Glomerular visceral epithelial cell (primary cell): ENCODE measurements around the gene PRICKLE3.
A peak's percentile ranks its signal among the peaks of the same experiment; 100 is the strongest.
"Not testable (repeated sequence)": the region's sequence is repeated elsewhere in the genome, so short reads cannot be mapped to it uniquely, and the experiment has no call there.

Source experiments
- DNase-seq: peaks from one replicate; pipeline ENCODE4 v3.0.0-alpha.2; 2016; ENCODE audit errors: extremely low spot score

The PRICKLE3 gene

DNA sequence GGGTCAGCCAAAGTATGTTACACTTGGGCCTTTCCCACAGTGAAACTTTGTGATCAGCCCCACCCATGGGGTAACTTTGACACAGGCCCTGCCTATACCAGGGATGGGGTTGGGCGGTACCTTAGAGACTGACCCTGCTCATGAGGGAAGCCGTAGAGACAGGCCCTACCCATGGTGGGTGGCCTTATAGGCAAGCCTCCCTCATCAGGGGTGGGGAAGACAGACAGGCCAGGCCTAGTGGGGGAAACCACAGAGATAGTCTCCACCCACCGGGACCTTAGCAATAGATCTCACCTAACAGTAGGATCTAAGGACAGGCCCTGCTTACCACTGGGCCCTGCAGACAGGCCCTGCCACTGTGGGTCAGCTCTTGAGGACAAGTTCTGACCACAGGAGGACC lies 7.6 kb downstream of the PRICKLE3 start:
- no peak for DNase-seq

DNA sequence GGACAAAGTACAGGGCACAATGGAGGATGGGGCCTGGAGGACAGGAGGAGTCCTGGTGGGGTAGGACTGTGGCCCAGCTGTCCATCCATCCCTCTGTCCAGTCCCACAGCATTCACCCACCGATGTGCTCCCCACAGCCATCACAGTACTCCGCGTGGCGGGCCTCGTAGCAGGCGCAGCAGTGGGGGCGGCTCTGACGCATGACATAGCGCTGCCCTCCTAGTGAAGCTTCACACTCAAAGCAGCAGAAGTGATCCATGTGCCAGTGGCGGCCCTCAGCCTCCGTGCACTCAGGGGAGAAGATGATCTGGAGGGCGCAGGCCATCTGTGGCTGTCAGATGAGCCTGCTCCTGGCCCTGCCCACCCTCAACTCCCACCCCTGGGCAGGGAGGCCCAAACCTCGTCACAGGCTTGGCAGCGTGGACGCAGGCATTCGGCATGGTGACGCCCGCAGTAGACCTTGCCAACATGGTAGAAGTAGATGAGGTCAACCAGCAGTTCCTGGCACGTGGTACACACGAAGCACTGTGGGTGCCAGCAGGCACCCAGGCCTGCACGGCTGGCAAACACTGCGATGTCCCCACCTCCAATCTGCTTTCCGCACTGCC lies 8.2 kb downstream of the PRICKLE3 start:
- no peak for DNase-seq

GRCh38 chrX:49177338-49177833 lies 8.8 kb downstream of the PRICKLE3 start:
- DNase-seq: peak; percentile 18

DNA sequence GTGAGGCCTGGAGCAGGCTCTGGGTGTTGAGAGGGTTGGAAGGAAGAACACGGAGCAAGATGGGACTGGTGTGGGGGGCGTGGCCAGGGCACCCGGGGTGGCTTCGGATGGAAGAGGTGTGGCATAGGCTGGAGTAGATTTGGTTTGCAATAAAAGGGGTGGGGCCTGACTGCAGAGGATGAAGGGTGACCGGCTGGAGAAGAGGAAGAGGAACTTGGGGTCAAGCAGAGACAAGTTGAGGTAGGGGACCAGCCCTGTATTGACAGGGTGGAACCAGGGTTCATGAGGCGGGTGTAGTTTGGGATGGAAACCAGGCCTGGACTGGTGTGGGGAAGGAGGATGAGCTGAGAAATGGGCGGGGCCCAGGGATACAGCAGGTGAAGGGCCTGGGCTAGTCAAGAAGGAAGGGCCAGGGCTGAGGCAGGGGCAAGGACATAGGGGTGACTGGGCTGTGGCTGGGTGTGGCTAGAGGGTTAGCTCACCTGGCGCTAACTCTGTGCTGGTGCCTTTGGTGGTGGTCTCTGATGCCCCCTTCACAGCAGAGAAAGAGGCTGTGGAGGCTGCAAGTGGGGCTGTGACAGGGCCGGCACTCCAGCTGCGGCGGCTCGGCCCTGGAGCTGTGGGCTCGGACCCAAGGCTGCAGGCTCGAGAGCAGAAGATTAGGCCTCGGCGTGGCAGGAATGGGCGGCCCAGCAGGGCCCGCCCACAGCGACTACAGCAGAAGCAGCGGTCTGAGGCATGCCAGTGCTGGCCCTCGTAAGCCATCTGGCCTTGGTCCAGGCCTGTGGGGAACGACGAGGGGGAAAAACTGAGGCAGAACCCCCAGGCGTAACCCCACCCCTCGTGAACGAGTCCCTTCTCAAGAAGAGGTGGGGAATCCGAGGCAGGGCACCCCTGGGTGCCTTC lies 9.5 kb downstream of the PRICKLE3 start:
- DNase-seq: no peak

GRCh38 chrX:49175435-49176274 lies 10.5 kb downstream of the PRICKLE3 start:
- no peak for DNase-seq

DNA sequence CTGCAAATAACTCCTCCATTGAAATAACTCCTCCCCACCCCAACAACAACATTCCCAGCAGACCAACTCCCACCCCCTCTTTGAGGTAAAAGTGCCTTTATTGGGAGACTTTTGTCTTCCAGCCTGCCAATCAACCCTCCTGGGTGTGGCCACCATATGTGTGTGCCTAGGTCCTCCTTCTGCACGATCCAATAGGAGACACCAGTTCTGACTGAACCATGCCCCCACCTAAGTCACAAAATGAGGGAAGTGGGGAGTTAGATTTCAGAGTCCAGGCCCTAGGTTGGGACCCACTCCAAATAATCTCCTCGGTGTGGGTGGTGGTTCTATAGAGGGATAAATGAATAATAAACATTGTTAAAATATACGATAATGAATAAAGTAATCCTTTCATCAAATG lies 11.4 kb downstream of the PRICKLE3 start:
- no peak for DNase-seq

- DNase-seq: not testable (repeated sequence)
These were observed 12.6 kb downstream of the PRICKLE3 start for GRCh38 chrX:49173544-49173943.

GRCh38 chrX:49172280-49172780 lies 13.8 kb downstream of the PRICKLE3 start:
- peak; percentile 75 for DNase-seq

GRCh38 chrX:49171752-49172279 lies 14.4 kb downstream of the PRICKLE3 start, which contains the start of gene PLP2:
Gene PLP2, plus strand, starts transcription at chrX:49171898. Its CDS starts 103 bp downstream, at chrX:49172001.
- peak; percentile 58 for DNase-seq

DNA sequence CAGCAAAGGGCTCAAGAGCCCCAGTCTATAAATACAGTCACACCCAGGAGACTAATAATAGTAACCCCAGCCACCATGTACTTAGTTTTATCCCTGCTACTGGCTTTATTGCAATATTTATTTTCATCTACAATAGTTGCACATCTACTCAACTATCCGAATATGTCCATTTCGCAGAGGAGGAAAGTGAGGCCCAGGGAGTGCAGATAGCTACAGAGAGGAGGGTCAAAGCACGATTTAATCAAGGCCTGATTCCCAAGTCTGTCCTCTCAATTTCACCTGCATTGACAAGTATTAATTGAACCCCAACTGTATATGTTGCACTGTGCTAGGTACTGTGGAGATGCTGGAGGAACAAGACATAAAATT lies 18.4 kb downstream of the PRICKLE3 start:
- DNase-seq: no peak

GRCh38 chrX:49166914-49167739 lies 19.0 kb downstream of the PRICKLE3 start:
- peak; percentile 91 for DNase-seq

DNA sequence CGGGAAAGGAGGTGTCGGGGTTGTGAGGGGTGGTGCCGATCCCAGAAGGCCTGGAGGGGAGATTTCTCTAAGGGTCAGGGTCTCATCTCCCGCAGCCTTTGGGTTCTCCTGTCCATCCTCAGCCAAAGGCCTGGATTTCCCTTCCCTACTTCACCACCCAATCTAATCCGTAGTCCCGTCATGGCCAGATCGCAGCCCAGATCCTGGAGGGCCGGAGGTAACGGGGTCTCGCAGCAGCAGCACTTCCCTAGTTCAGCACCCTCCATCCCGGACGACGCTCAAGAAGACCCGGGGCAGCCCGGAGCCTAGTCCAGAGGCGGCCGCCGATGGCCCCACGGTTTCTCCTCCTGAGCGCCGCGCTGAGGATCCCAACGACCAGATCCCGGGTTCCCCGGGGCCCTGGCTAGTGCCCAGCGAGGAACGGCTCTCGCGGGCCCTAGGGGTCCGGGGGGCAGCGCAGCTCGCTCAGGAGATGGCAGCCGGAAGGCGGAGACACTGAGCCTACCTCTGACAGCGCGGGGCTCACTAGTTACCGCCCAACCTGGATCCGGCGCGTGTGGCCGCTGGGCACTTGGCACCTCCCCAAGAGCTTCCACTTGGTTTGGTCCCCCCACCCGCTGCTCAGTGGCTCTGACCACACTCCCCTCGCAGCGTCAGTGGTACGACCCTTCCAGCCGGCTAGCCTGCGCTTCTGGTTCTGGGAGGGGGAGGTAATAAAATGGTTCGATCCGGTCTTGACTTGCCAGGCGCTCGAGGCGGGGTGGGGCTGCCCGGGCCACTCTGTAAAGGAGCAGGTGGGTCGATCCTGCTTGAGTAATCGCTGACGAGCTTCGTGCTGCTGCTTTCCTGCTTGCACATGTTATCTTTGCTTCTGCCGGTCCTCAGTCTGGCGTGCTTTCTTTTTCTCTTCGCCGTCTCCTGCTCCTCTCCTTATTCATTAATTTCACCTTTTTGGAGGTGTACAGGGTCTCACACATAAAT lies 20.0 kb downstream of the PRICKLE3 start:
- DNase-seq: peak; percentile 81

- DNase-seq: no peak
These were observed 21.4 kb downstream of the PRICKLE3 start for GRCh38 chrX:49164589-49165360.

DNA sequence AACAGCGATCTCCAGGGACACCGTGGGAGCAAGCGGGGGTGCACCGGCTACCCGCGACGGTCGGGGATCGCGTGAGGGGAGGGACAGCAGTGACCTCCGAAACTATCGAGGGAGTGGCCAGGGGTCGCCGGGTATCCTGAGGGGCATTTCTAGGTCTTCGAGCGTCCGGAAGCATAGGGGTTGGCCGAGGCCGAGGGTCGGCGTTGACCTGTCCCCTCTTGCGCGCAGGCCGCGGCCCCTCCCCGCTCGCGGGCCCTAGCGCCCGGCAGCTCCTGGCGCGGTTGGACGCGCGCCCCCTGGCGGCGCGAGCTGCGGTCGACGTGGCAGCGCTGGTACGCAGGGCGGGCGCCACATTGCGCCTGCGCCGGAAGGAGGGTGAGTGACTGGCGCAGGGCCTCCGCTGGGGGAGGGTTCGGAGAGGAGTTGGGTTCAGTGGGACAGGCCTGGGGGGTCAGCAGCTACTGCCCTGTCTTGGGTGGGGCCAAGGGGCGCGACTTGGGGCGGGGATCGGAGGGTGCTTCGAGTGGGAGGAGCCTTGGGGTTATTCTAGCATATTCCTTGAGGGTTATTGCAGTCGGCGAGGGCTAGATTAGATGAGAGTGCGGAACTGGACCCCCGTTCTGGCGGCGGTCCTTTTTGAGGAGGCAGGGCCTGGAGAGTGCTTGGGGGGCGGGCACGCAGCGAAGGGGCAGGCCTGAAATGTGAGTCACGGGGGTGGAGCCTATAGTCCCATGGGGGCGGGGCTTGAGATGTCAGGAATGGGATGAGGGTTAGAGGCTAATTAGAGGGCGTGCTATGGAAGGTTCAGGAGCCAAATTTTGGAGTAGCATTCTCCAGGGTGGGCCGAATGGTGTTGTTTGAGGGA lies 22.4 kb downstream of the PRICKLE3 start:
- DNase-seq: peak; percentile 82

DNA sequence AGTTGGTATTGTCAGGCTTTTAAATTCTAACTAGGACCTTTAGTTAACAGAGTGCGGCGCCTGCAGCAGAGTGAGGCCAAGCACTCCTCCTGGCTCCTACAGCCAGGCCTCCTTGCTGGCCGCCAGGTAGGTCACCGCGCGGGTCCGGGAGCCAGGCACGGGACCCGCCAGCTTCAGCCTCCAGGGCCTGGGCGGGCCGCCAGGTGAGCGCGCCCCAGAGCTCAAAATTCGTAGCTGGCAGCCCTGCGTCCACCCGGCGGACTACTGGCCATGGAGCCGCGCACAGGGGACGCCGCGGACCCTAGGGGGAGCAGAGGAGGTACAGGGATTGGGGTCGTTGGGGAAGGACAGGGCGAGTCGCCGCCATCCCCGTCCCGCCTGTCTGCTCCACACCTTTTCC lies 23.6 kb downstream of the PRICKLE3 start, which contains the start of gene MAGIX:
Gene MAGIX (plus strand): TSS at position 139 of the 400 bp plus-strand sequence. CDS start 132 bp downstream, at position 271.
- DNase-seq: no peak

DNA sequence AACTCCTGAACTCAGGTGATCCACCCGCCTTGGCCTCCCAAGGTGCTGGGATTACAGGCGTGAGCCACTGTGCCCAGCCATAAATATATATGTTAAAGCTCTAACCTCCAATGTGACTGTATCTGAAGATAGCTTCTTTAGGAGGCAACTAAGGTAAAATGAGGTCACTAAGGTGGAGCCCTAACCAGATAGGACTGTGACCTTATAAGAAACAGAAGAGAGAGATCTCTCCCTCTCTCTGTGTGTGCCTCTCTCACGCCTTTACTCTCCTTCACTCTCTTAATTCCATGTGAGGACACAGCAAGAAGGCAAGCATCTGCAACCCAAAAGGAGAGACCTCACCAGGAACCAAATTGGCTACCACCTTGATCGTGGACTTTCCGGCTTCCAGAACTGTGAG lies 24.5 kb downstream of the PRICKLE3 start:
- no peak for DNase-seq

- no peak for DNase-seq
These were observed 25.3 kb downstream of the PRICKLE3 start for GRCh38 chrX:49160908-49161307.

DNA sequence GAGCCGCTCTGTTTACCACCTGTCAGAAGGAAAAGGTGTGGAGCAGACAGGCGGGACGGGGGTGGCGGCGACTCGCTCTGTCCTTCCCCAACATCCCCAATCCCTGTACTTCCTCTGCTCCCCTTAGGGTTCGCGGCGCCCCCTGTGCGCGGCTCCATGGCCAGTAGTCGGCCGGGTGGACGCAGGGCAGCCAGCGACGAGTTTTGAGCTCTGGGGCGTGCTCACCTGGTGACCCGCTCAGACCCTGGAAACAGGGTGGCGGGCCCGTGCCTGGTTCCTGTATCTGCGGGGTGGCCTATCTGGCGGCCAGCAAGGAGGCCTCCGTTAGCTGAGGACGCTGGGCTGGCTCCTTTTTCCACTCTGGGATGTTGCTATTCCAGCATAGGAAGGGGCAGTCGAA lies 29.0 kb downstream of the PRICKLE3 start:
- no peak for DNase-seq
